Right lobe of liver (tissue), 6 donors: ENCODE measurements around the gene NR5A2. TPM values are rescaled to one million over a fixed set of nuclear protein-coding genes. Genes with fewer than 3 reads are reported as not detected.
A peak's percentile ranks its signal among the peaks of the same experiment; 100 is the strongest.

Source experiments
- ATAC-seq, 4 donors: fragments of 200-7000 bp; cut with Tn5 transposase; one replicate each; pipeline ENCODE4 v1.9.1; 2020; ENCODE audit warnings: mild to moderate bottlenecking in 4 of 4, moderate library complexity in 4 of 4
- DNase-seq, 3 donors: peaks; one replicate each; pipeline ENCODE4 v3.0.0-alpha.2; 2020
- H3K27ac ChIP-seq, 3 donors: fragments of 200-600 bp; one replicate each; pipeline ENCODE4 v1.8.0; 2022
- H3K27me3 ChIP-seq, 2 donors: fragments of 200-600 bp; one replicate each; pipeline ENCODE4 v1.8.0; 2022
- H3K36me3 ChIP-seq, 4 donors: fragments of 200-600 bp; sonication (generic) in 1 of 4; one replicate each; pipeline versions ENCODE4 v1.5.1 to v1.8.0; 2017 to 2022; ENCODE audit warnings: control low read depth in 1 of 4
- H3K4me1 ChIP-seq, 4 donors: fragments of 200-600 bp; sonication (generic) in 1 of 4; one replicate each; pipeline versions ENCODE4 v1.5.1 to v1.8.0; 2017 to 2022; ENCODE audit warnings: control low read depth in 1 of 4
- H3K4me3 ChIP-seq, 3 donors: fragments of 200-600 bp; one replicate each; pipeline ENCODE4 v1.8.0; 2022
- H3K9me3 ChIP-seq, 4 donors: fragments of 200-600 bp; sonication (generic) in 1 of 4; one replicate each; pipeline versions ENCODE4 v1.5.1 to v1.8.0; 2017 to 2022; ENCODE audit warnings: control low read depth in 1 of 4
- CTCF ChIP-seq, 4 donors: fragments of 200-600 bp in 3 of 4; fragments of 450-650 bp in 1 of 4; IDR thresholded peaks; one replicate each; pipeline versions ENCODE4 v1.5.1 to v1.8.0; 2016 to 2022; ENCODE audit warnings: antibody characterized with exemption in 4 of 4, mild to moderate bottlenecking in 2 of 4
- POLR2A ChIP-seq: fragments of 450-650 bp; IDR thresholded peaks from one replicate; pipeline ENCODE4 v1.6.1; 2017; ENCODE audit warnings: antibody characterized with exemption, mild to moderate bottlenecking
- WGBS: methylation state at CpG from one replicate; pipeline ENCODE4 v1.1.6; 2018; ENCODE audit warnings: low coverage, low lambda C conversion rate; ENCODE audit not compliant: insufficient coverage; ENCODE audit errors: missing lambda C conversion rate; 5-methylcytosine and 5-hydroxymethylcytosine counted together
- intact Hi-C, 2 donors: fragments of 100-400 bp; cut with DNase I; formaldehyde crosslinking; loops; one replicate each; pipeline versions ENCODE4 v1.11.2 to v1.14.1; 2022
- total RNA-seq, 6 experiments: library from RNA; depleted of rRNA in 2 of 6; stranded (reverse); fragments of >200 nt in 2 of 6; fragmentation: NEBNext Ultra II Directional in 3 of 6; extraction: Animal tissue kit (Norgen Biotek cat#: 25700) in 3 of 6; gene quantifications; one replicate each; pipeline versions ENCODE4 v1.1.0 to v1.2.4, GENCODE V29; 2016 to 2023
- donor health status: DM: no; HTN: yes; CAD: no.
- donor health status: DM: no; HTN: no; CAD: no.
- donor health status: DM: no; HTN: no; CAD: no.
- donor health status: DM: no; HTN: yes; CAD: no.
- donor health status: DM: no; HTN: yes; CAD: no.

NR5A2 gene
- total RNA-seq, 6 experiments from 2014 or later, result 20.4 to 35.0 (median 28.5) TPM

- H3K27me3 ChIP-seq, result no peaks in the 10 kb centered on the region
- H3K4me3 ChIP-seq, result no peak overlapping the region
- TF ChIP-seq CTCF (IDR thresholded peaks at IDR 0.05) (no peak), POLR2A (no peak)
- 82% methylated on average over 5 of the region's 5 CpGs for WGBS
- H3K27ac ChIP-seq, result no peak overlapping the region
- no peaks in the 10 kb centered on the region for H3K36me3 ChIP-seq
- intact Hi-C loops, result no loop called here
- no peak for ATAC-seq
- no peak for DNase-seq
- H3K4me1 ChIP-seq, result peaks cover 0 to 7% (median 0%) of the 10 kb centered on the region in 4 donors
- no peaks in the 10 kb centered on the region for H3K9me3 ChIP-seq
These were observed 53.9 kb downstream of the NR5A2 start for GRCh38 chr1:200081151-200081968.

GRCh38 chr1:200081969-200082245 is 54.4 kb downstream of the NR5A2 start:
- no peak for DNase-seq
- Histone ChIP-seq H3K9me3 (no peaks in the 10 kb centered on the region), H3K4me3 (no peak overlapping the region), H3K4me1 (peaks cover 0 to 1% (median 0%) of the 10 kb centered on the region in 4 donors), H3K36me3 (no peaks in the 10 kb centered on the region), H3K27me3 (no peaks in the 10 kb centered on the region), H3K27ac (no peak overlapping the region)
- 74% methylated on average over 3 of the region's 3 CpGs for WGBS
- ATAC-seq, result no peak
- intact Hi-C loops, result no loop called here
- no peak for TF ChIP-seq POLR2A
- no peak for TF ChIP-seq CTCF (IDR thresholded peaks at IDR 0.05)

GRCh38 chr1:200082329-200082728 is 54.8 kb downstream of the NR5A2 start:
- H3K4me3 ChIP-seq, result no peak overlapping the region
- intact Hi-C loops, result no loop called here
- no peaks in the 10 kb centered on the region for H3K27me3 ChIP-seq
- no peaks in the 10 kb centered on the region for H3K36me3 ChIP-seq
- H3K4me1 ChIP-seq, result no peaks in the 10 kb centered on the region
- DNase-seq, result no peak
- TF ChIP-seq POLR2A (no peak), CTCF (IDR thresholded peaks at IDR 0.05) (no peak)
- no peak for ATAC-seq
- no peaks in the 10 kb centered on the region for H3K9me3 ChIP-seq
- H3K27ac ChIP-seq, result no peak overlapping the region
- 60% methylated on average over 2 of the region's 2 CpGs for WGBS

- Histone ChIP-seq H3K4me3 (no peak overlapping the region), H3K9me3 (no peaks in the 10 kb centered on the region), H3K27ac (no peak overlapping the region), H3K27me3 (no peaks in the 10 kb centered on the region), H3K4me1 (no peaks in the 10 kb centered on the region), H3K36me3 (peaks cover 0 to 7% (median 0%) of the 10 kb centered on the region in 4 donors)
- ATAC-seq (peak; percentile 53 to 80 (median 60)), DNase-seq (no peak)
- TF ChIP-seq CTCF (IDR thresholded peaks at IDR 0.05) (peak in 3 of 4 donors; percentile 16 to 40 (median 18)), POLR2A (no peak)
- 55% methylated on average over 4 of the region's 5 CpGs for WGBS
- intact Hi-C loops, result no loop called here
These were observed 63.0 kb downstream of the NR5A2 start for GRCh38 chr1:200090252-200091159.
